K562 (cell line): ENCODE results near the gene ZNF385C. TPM values are rescaled to one million over a fixed set of nuclear protein-coding genes. Genes with fewer than 3 reads are reported as not detected.

Experiments
- EP300 ChIP-seq: IDR thresholded peaks from 2 replicates; pipeline ENCODE4 v1.6.1; 2012; ENCODE audit warnings: low read length, improper control_type of control experiment
- FOXA1 ChIP-seq: fragments of 450-650 bp; IDR thresholded peaks from 2 replicates; pipeline ENCODE4 v1.6.1; 2016; ENCODE audit warnings: mild to moderate bottlenecking, borderline replicate concordance
- FOXA3 ChIP-seq, 2 experiments: fragments of 450-650 bp in 1 of 2; sonication (generic) in 1 of 2; formaldehyde crosslinking; IDR thresholded peaks in 1 of 2; conservative IDR thresholded peaks in 1 of 2; 2 replicates each; pipeline versions ENCODE4 v1.4.0 to v1.8.0; 2020 to 2022; ENCODE audit warnings: mild to moderate bottlenecking in 2 of 2, missing genetic modification reagents in 1 of 2
- GTF2A2 ChIP-seq: IDR thresholded peaks from 2 replicates; pipeline ENCODE4 v1.6.1; 2016; ENCODE audit warnings: mild to moderate bottlenecking, missing genetic modification characterization, missing compliant biosample characterization
- GTF2F1 ChIP-seq: IDR thresholded peaks from 2 replicates; pipeline ENCODE4 v1.6.1; 2011; ENCODE audit warnings: low read depth, low read length, improper control_type of control experiment
- HDGF ChIP-seq: fragments of 450-650 bp; IDR thresholded peaks from 2 replicates; pipeline ENCODE4 v1.6.1; 2016
- KLF13 ChIP-seq: fragments of 450-650 bp; IDR thresholded peaks from 2 replicates; pipeline ENCODE4 v1.6.1; 2016; ENCODE audit warnings: missing genetic modification characterization, low read depth, mild to moderate bottlenecking, missing compliant biosample characterization, moderate library complexity, borderline replicate concordance
- MBD2 ChIP-seq: sonication (generic); IDR thresholded peaks from 2 replicates; pipeline ENCODE4 v1.6.1; 2016; ENCODE audit warnings: low read depth, borderline replicate concordance
- MYNN ChIP-seq, 2 experiments: sonication (generic); formaldehyde crosslinking in 1 of 2; IDR thresholded peaks; 2 replicates each; pipeline versions ENCODE4 v1.5.0 to v1.6.1; 2016 to 2020; ENCODE audit warnings: antibody characterized with exemption in 1 of 2, missing genetic modification reagents in 1 of 2
- NCOA6 ChIP-seq: fragments of 450-650 bp; IDR thresholded peaks from 2 replicates; pipeline ENCODE4 v1.6.1; 2017; ENCODE audit warnings: mild to moderate bottlenecking
- PCBP1 ChIP-seq: fragments of 200-400 bp; formaldehyde crosslinking; IDR thresholded peaks from 2 replicates; pipeline ENCODE4 v1.6.1; 2018; ENCODE audit warnings: mild to moderate bottlenecking, low read depth, low read length; ENCODE audit not compliant: poor library complexity, severe bottlenecking
- SAFB ChIP-seq: fragments of 200-400 bp; formaldehyde crosslinking; IDR thresholded peaks from 2 replicates; pipeline ENCODE4 v1.6.1; 2017; ENCODE audit warnings: low read depth, low read length, borderline replicate concordance
- SIN3A ChIP-seq, 2 experiments: fragments of 150-350 bp in 1 of 2; IDR thresholded peaks; 2 replicates each; pipeline ENCODE4 v1.6.1; 2011 to 2016; ENCODE audit warnings: borderline replicate concordance in 2 of 2, low read depth in 2 of 2, low read length in 2 of 2, mild to moderate bottlenecking in 2 of 2, moderate library complexity in 2 of 2; ENCODE audit not compliant: control insufficient read depth in 1 of 2
- SMAD4 ChIP-seq: fragments of 250-450 bp; sonication (Bioruptor Pico); conservative IDR thresholded peaks from 2 replicates; pipeline ENCODE4 v1.8.0; 2021; ENCODE audit warnings: inconsistent platforms, mild to moderate bottlenecking, moderate library complexity
- SMARCA4 ChIP-seq: fragments of 450-650 bp; IDR thresholded peaks from 2 replicates; pipeline ENCODE4 v1.6.1; 2016
- SP1 ChIP-seq: sonication (generic); formaldehyde crosslinking; IDR thresholded peaks from 2 replicates; pipeline ENCODE4 v1.8.1; 2022; ENCODE audit warnings: mild to moderate bottlenecking, missing genetic modification reagents
- SRF ChIP-seq, 2 experiments: fragments of 250-450, 450-650 bp in 1 of 2; sonication (Bioruptor Pico) in 1 of 2; sonication (generic) in 1 of 2; formaldehyde crosslinking; IDR thresholded peaks; 2 replicates each; pipeline versions ENCODE4 v1.5.0 to v1.5.1; 2020 to 2022; ENCODE audit warnings: mild to moderate bottlenecking in 1 of 2, missing genetic modification reagents in 1 of 2
- ZNF24 ChIP-seq: fragments of 450-650 bp; IDR thresholded peaks from 2 replicates; pipeline ENCODE4 v1.6.1; 2016
- ZNF586 ChIP-seq: fragments of 450-650 bp; formaldehyde crosslinking; conservative IDR thresholded peaks from 2 replicates; pipeline ENCODE4 v1.4.0; 2020; ENCODE audit warnings: mild to moderate bottlenecking, moderate library complexity
- ZNF644 ChIP-seq: fragments of 200-800 bp; sonication (Bioruptor generic); IDR thresholded peaks from 2 replicates; pipeline ENCODE4 v1.6.1; 2016; ENCODE audit warnings: low read depth, missing genetic modification characterization, missing compliant biosample characterization
- ZNF695 ChIP-seq: fragments of 450-650 bp; formaldehyde crosslinking; IDR thresholded peaks from 2 replicates; pipeline ENCODE4 v1.4.0; 2020; ENCODE audit warnings: mild to moderate bottlenecking, moderate library complexity
- polyA plus RNA-seq, 8 experiments: library from polyadenylated mRNA; depleted of rRNA in 4 of 8; stranded (reverse) in 5 of 8; unstranded in 3 of 8; fragments of >200 nt; fragmentation: Nextera tagmentation in 2 of 8; fragmentation: Illumina TruSeq in 1 of 8; extraction: Ambion mirVana in 2 of 8; extraction: Trizol in 1 of 8; gene quantifications; 2 replicates each; pipeline versions ENCODE4 v1.2.1 to v1.2.3, GENCODE V29; 2011 to 2014; ENCODE audit warnings: inconsistent platforms in 1 of 8, missing spikeins in 1 of 8
- total RNA-seq, 7 experiments: library from RNA; depleted of rRNA in 6 of 7; stranded (reverse); fragments of >200 nt in 6 of 7; fragmentation: Illumina TruSeq in 2 of 7; extraction: Trizol in 2 of 7; gene quantifications; 2 replicates each; pipeline versions ENCODE4 v1.2.1 to v1.2.3, GENCODE V29; 2011 to 2021; ENCODE audit warnings: low replicate concordance in 1 of 7
- TF ChIP-seq, protein P1 (sequence below): fragments of 250-450 bp; sonication (Bioruptor Pico); IDR thresholded peaks from 2 replicates; pipeline ENCODE4 v1.5.0; 2020; ENCODE audit warnings: mild to moderate bottlenecking
- TF ChIP-seq, protein P2 (sequence below): fragments of 450-650 bp; conservative IDR thresholded peaks from 2 replicates; pipeline ENCODE4 v1.6.1; 2016; ENCODE audit warnings: missing genetic modification characterization, low read depth, mild to moderate bottlenecking, control low read depth, missing compliant biosample characterization
- TF ChIP-seq, protein P3 (sequence below): fragments of 450-650 bp; IDR thresholded peaks from 2 replicates; pipeline ENCODE4 v1.6.1; 2016; ENCODE audit warnings: antibody characterized with exemption

ZNF385C gene
- total and polyA plus RNA-seq, 9 of the 15 experiments (the other 6 are each of a cell fraction or from before 2014, with no cell fraction given), result 0.03 to 0.35 (median 0.18) TPM; not detected in 1

DNA sequence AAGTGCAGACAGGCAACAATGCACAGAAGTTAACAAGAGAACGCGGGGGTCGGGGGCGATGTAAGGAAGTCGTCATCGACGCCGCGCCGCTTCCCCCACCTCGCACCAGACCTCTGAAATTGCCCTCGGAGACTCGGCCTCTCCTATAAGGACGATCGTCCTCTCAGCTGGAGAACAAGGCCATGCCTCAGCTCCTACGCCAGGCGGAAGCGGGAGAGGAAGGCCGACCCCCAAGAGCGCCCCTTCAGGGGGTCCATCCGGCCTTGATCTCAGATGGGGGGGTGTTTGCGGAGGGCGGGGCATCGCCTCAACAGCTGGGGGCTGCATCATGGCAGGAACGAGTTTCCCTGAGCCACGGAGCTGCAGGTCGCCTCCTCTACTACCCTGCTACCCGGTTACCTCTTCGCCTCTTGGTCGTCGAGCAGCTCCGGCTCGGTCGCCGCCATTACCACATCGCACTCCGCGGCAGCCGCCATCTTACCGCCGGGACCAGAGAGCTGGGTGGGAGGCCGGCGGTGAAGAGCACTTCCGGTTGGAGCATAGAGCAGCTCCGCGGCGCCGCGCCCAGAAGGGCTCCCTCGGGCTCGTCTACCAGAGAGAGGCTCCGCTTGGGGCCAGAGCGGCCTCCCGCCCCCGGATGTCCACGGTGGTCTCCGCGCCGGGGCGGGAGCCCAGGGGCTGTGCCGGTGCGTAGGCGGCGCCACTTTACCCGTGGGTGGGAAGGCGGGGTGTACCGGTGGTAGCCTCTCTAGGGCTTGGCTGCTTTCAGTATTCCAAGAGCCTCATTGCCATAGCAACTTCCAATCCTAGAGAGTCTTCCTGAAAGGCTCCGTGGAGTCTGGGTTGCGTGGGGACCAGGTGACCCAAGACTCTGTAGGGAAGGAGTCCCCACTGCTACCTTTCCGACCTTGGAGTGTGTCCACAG lies 81.1 kb downstream of the ZNF385C start, which contains the start of gene DNAJC7 (continued):
- TF ChIP-seq ZNF644 (tag), result peak; percentile 53; the same call in 1 of the 2 replicates
- peak; percentile 90 for TF ChIP-seq SMAD4 (CRISPR knock-in tag)
- TF ChIP-seq FOXA1, result no peak
- TF ChIP-seq, protein P1, sequence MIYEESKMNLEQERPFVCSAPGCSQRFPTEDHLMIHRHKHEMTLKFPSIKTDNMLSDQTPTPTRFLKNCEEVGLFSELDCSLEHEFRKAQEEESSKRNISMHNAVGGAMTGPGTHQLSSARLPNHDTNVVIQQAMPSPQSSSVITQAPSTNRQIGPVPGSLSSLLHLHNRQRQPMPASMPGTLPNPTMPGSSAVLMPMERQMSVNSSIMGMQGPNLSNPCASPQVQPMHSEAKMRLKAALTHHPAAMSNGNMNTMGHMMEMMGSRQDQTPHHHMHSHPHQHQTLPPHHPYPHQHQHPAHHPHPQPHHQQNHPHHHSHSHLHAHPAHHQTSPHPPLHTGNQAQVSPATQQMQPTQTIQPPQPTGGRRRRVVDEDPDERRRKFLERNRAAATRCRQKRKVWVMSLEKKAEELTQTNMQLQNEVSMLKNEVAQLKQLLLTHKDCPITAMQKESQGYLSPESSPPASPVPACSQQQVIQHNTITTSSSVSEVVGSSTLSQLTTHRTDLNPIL (CRISPR knock-in tag), result no peak
- no peak for TF ChIP-seq ZNF24
- TF ChIP-seq, protein P2, sequence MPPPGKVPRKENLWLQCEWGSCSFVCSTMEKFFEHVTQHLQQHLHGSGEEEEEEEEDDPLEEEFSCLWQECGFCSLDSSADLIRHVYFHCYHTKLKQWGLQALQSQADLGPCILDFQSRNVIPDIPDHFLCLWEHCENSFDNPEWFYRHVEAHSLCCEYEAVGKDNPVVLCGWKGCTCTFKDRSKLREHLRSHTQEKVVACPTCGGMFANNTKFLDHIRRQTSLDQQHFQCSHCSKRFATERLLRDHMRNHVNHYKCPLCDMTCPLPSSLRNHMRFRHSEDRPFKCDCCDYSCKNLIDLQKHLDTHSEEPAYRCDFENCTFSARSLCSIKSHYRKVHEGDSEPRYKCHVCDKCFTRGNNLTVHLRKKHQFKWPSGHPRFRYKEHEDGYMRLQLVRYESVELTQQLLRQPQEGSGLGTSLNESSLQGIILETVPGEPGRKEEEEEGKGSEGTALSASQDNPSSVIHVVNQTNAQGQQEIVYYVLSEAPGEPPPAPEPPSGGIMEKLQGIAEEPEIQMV, result no peak
- no peak for TF ChIP-seq NCOA6
- TF ChIP-seq SMARCA4, result no peak
- TF ChIP-seq GTF2A2 (tag), result no peak
- no peak for TF ChIP-seq MYNN (IDR thresholded peaks at IDR 0.05)
- TF ChIP-seq MYNN (CRISPR knock-in tag; IDR thresholded peaks at IDR 0.05), result no peak
- TF ChIP-seq SP1 (CRISPR knock-in tag), result no peak
- no peak for TF ChIP-seq KLF13 (tag)
- TF ChIP-seq SAFB, result peak; percentile 71; the same call in 1 of the 2 replicates
- no peak for TF ChIP-seq GTF2F1
- no peak for TF ChIP-seq HDGF
- no peak for TF ChIP-seq FOXA3 (CRISPR knock-in tag; conservative IDR thresholded peaks at IDR 0.05 in 1 of 2, IDR thresholded peaks at IDR 0.05 in 1 of 2)
- peak; percentile 90 for TF ChIP-seq PCBP1
- TF ChIP-seq SIN3A (IDR thresholded peaks at IDR 0.05; ENCODE audit: borderline replicate concordance in 2 of 2, control insufficient read depth in 1 of 2, low read depth in 2 of 2, low read length in 2 of 2), result peak; percentile 17 to 77; a peak in 3 of 4 replicates
- TF ChIP-seq MBD2, result peak; percentile 65; the same call in 1 of the 2 replicates
- TF ChIP-seq ZNF586 (CRISPR knock-in tag), result no peak
- TF ChIP-seq SRF (CRISPR knock-in tag; IDR thresholded peaks at IDR 0.05), result peak in 1 of 2 experiments; percentile 39; a peak in 1 of 4 replicates
- peak; percentile 2; the same call in 1 of the 2 replicates for TF ChIP-seq EP300
- no peak for TF ChIP-seq ZNF695 (CRISPR knock-in tag)
- TF ChIP-seq, protein P3, sequence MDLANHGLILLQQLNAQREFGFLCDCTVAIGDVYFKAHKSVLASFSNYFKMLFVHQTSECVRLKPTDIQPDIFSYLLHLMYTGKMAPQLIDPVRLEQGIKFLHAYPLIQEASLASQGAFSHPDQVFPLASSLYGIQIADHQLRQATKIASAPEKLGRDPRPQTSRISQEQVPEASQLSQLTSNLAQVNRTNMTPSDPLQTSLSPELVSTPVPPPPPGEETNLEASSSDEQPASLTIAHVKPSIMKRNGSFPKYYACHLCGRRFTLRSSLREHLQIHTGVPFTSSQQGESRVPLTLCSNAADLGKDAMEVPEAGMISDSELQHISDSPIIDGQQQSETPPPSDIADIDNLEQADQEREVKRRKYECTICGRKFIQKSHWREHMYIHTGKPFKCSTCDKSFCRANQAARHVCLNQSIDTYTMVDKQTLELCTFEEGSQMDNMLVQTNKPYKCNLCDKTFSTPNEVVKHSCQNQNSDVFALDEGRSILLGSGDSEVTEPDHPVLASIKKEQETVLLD, result peak; percentile 93
